Tongue (tissue), 2 donors: ENCODE data around the gene BMP8A. TPM values are rescaled to one million over a fixed set of nuclear protein-coding genes. Genes with fewer than 3 reads are reported as not detected.
"Not testable (repeated sequence)": the region's sequence is repeated elsewhere in the genome, so short reads cannot be mapped to it uniquely, and the experiment has no call there.

Experiments used
- DNase-seq: peaks from one replicate; pipeline ENCODE4 v3.0.0-alpha.2; 2015
- total RNA-seq: library from RNA; depleted of rRNA; stranded (reverse); fragments of >200 nt; gene quantifications from one replicate; pipeline ENCODE4 v1.2.3, GENCODE V29; 2014

BMP8A gene
- total RNA-seq, 1 donor from 2014 or later: 0.51 TPM

- peak; percentile 28 for DNase-seq
Observed at GRCh38 chr1:39507230-39507928, 15.9 kb downstream of the BMP8A start.

GRCh38 chr1:39508266-39508665, 16.8 kb downstream of the BMP8A start:
- no peak for DNase-seq

GRCh38 chr1:39508857-39509305, 17.4 kb downstream of the BMP8A start:
- no peak for DNase-seq

GRCh38 chr1:39509360-39510009, 18.0 kb downstream of the BMP8A start:
- peak; percentile 32 for DNase-seq

GRCh38 chr1:39510570-39511186, 19.2 kb downstream of the BMP8A start:
- not testable (repeated sequence) for DNase-seq

GRCh38 chr1:39511477-39511876, 20.0 kb downstream of the BMP8A start:
- DNase-seq: not testable (repeated sequence)

- DNase-seq: not testable (repeated sequence)
Observed at GRCh38 chr1:39512234-39512847, 20.9 kb downstream of the BMP8A start.

- not testable (repeated sequence) for DNase-seq
Observed at GRCh38 chr1:39514710-39515124, 23.3 kb downstream of the BMP8A start.

GRCh38 chr1:39515131-39516086, 24.0 kb downstream of the BMP8A start:
- DNase-seq: peak; percentile 22

GRCh38 chr1:39516841-39517240, 25.4 kb downstream of the BMP8A start:
- not testable (repeated sequence) for DNase-seq

GRCh38 chr1:39517936-39518335, 26.5 kb downstream of the BMP8A start:
- DNase-seq: not testable (repeated sequence)

- not testable (repeated sequence) for DNase-seq
Observed at GRCh38 chr1:39519376-39519775, 27.9 kb downstream of the BMP8A start.

- not testable (repeated sequence) for DNase-seq
Observed at GRCh38 chr1:39522221-39522620, 30.8 kb downstream of the BMP8A start.

GRCh38 chr1:39522661-39523567, 31.5 kb downstream of the BMP8A start:
- no peak for DNase-seq

GRCh38 chr1:39524171-39524570, 32.7 kb downstream of the BMP8A start:
- no peak for DNase-seq

GRCh38 chr1:39524591-39525365, 33.3 kb downstream of the BMP8A start:
- no peak for DNase-seq

- no peak for DNase-seq
Observed at GRCh38 chr1:39525366-39526165, 34.1 kb downstream of the BMP8A start.

- DNase-seq: no peak
Observed at GRCh38 chr1:39526466-39527189, 35.2 kb downstream of the BMP8A start.
